ENCODE data around the gene IFI6. TPM values are rescaled to one million over a fixed set of nuclear protein-coding genes. Genes with fewer than 3 reads are reported as not detected.

Gene IFI6
- total and polyA plus RNA-seq, 2 of the 13 experiments (the other 11 are each of a cell fraction or from before 2014, with no cell fraction given), result 12.9 to 13.2 TPM

- TF ChIP-seq RERE (CRISPR knock-in tag; IDR thresholded peaks at IDR 0.05; ENCODE audit: low read depth) (no peak), ZNF546 (CRISPR knock-in tag; conservative IDR thresholded peaks at IDR 0.05) (no peak)
Measured at GRCh38 chr1:27710574-27710973, 38.6 kb upstream of the IFI6 start (continued).

GRCh38 chr1:27705545-27705944, 33.6 kb upstream of the IFI6 start:
- POLR2A ChIA-PET, result no interaction called here
- WGBS (ENCODE audit: low lambda C conversion rate), result 30% methylated on average over 2 of the region's 2 CpGs
- no peak overlapping the region for H3K27ac ChIP-seq (ENCODE audit: extremely low read length, insufficient read depth, low read length)
- 0 out of 2 replicates have a peak, but pooled peaks cover 5% of the 10 kb centered on the region for H3K4me1 ChIP-seq (ENCODE audit: insufficient read depth, low read length)
- H3K79me2 ChIP-seq (ENCODE audit: insufficient read depth, low read length), result no peaks in the 10 kb centered on the region
- no peaks in the 10 kb centered on the region for H3K27me3 ChIP-seq (ENCODE audit: control insufficient read depth in 1 of 2, insufficient read depth in 2 of 2, low read length in 2 of 2)
- FAIRE-seq (no peak), DNase-seq (ENCODE audit: low spot score) (no peak), ATAC-seq (no peak)
- no peak overlapping the region for H2AFZ ChIP-seq (ENCODE audit: low read length)
- no peak overlapping the region for H3K9ac ChIP-seq (ENCODE audit: insufficient read depth, low read depth, low read length)
- in situ Hi-C loops (cut with HindIII; ENCODE audit: extremely low pct_ligation_motif_present, low pct_unique_long_range_greater_than_20kb) (no loop called here), intact Hi-C loops (cut with micrococcal nuclease; ENCODE audit: unreplicated experiment) (no loop called here)
- CTCF ChIA-PET (ENCODE audit: low intra/inter-chr PET ratio, low total read pairs), result no interaction called here
- H3K4me2 ChIP-seq (ENCODE audit: low read depth, low read length), result no peak overlapping the region
- H3K9me3 ChIP-seq (ENCODE audit: low read length), result peaks cover 10% of the 10 kb centered on the region
- H4K20me1 ChIP-seq (ENCODE audit: insufficient read depth, low read length), result no peaks in the 10 kb centered on the region
- no TSS peak for BruUV-seq (replicated peaks)
- TF ChIP-seq TFAP4 (IDR thresholded peaks at IDR 0.05; ENCODE audit: borderline replicate concordance, low read depth), result no peak
- TF ChIP-seq SMAD1 (CRISPR knock-in tag; IDR thresholded peaks at IDR 0.05; ENCODE audit: borderline replicate concordance, low read depth), result no peak
- TF ChIP-seq KDM5A (IDR thresholded peaks at IDR 0.05; ENCODE audit: borderline replicate concordance, low read length), result no peak
- TF ChIP-seq, protein P1, sequence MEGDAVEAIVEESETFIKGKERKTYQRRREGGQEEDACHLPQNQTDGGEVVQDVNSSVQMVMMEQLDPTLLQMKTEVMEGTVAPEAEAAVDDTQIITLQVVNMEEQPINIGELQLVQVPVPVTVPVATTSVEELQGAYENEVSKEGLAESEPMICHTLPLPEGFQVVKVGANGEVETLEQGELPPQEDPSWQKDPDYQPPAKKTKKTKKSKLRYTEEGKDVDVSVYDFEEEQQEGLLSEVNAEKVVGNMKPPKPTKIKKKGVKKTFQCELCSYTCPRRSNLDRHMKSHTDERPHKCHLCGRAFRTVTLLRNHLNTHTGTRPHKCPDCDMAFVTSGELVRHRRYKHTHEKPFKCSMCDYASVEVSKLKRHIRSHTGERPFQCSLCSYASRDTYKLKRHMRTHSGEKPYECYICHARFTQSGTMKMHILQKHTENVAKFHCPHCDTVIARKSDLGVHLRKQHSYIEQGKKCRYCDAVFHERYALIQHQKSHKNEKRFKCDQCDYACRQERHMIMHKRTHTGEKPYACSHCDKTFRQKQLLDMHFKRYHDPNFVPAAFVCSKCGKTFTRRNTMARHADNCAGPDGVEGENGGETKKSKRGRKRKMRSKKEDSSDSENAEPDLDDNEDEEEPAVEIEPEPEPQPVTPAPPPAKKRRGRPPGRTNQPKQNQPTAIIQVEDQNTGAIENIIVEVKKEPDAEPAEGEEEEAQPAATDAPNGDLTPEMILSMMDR (CRISPR knock-in tag; IDR thresholded peaks at IDR 0.05), result no peak
- TF ChIP-seq CBX1 (IDR thresholded peaks at IDR 0.05; ENCODE audit: low read depth), result no peak
- TF ChIP-seq GATAD2A (CRISPR knock-in tag; IDR thresholded peaks at IDR 0.05), result no peak
- TF ChIP-seq SKI (IDR thresholded peaks at IDR 0.05; ENCODE audit: partially characterized antibody), result no peak
- no peak for TF ChIP-seq HDAC2 (CRISPR knock-in tag; IDR thresholded peaks at IDR 0.05)
- no peak for TF ChIP-seq ZNF775 (CRISPR knock-in tag; IDR thresholded peaks at IDR 0.05; ENCODE audit: borderline replicate concordance)
- no peaks in the 10 kb centered on the region for H3K36me3 ChIP-seq (replicated peaks in 1 of 2; ENCODE audit: control insufficient read depth in 1 of 2, insufficient read depth in 2 of 2, low read length in 2 of 2)
- no peak overlapping the region for H3K4me3 ChIP-seq (replicated peaks in 1 of 3; ENCODE audit: insufficient read depth in 1 of 3, low read depth in 2 of 3, low read length in 3 of 3)
